ENCODE measurements around the gene UAP1L1.

DNA sequence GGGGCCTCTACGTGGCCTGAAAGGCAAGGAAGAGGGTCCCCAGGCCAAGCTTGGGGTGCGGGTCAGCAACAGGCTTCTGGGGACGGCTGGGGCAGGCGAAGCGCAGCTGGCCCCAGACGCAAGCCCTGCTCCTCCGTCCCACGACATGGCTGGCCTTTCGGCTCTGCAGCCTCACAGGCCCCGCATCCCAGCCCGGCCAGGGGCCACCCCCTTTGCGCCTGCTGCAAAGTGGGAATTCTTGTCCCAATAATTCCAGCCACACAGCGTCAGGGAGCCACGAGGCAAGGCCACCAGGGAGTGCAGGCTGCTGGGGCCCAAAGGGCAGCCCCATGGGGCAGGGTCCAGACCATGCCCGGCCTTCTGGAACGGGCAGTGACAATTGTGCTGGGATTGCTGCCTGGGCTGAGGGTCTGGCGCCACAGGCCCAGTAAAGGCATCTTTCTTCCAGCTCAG, 22.4 kb upstream of the UAP1L1 start:
- TF ChIP-seq, protein P1, sequence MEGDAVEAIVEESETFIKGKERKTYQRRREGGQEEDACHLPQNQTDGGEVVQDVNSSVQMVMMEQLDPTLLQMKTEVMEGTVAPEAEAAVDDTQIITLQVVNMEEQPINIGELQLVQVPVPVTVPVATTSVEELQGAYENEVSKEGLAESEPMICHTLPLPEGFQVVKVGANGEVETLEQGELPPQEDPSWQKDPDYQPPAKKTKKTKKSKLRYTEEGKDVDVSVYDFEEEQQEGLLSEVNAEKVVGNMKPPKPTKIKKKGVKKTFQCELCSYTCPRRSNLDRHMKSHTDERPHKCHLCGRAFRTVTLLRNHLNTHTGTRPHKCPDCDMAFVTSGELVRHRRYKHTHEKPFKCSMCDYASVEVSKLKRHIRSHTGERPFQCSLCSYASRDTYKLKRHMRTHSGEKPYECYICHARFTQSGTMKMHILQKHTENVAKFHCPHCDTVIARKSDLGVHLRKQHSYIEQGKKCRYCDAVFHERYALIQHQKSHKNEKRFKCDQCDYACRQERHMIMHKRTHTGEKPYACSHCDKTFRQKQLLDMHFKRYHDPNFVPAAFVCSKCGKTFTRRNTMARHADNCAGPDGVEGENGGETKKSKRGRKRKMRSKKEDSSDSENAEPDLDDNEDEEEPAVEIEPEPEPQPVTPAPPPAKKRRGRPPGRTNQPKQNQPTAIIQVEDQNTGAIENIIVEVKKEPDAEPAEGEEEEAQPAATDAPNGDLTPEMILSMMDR (IDR thresholded peaks at IDR 0.05; ENCODE audit: low read depth, low read length), result no peak
- no peak for TF ChIP-seq POLR2A (IDR thresholded peaks at IDR 0.05; ENCODE audit: extremely low read depth, insufficient read length)
- TF ChIP-seq, protein P2, sequence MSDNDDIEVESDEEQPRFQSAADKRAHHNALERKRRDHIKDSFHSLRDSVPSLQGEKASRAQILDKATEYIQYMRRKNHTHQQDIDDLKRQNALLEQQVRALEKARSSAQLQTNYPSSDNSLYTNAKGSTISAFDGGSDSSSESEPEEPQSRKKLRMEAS (IDR thresholded peaks at IDR 0.05; ENCODE audit: low read depth, low read length), result no peak

All from NB4 (cell line).